ENCODE measurements around the gene TRIP10. TPM values are rescaled to one million over a fixed set of nuclear protein-coding genes. Genes with fewer than 3 reads are reported as not detected.
A peak's percentile ranks its signal among the peaks of the same experiment; 100 is the strongest.
"Not testable (repeated sequence)": the region's sequence is repeated elsewhere in the genome, so short reads cannot be mapped to it uniquely, and the experiment has no call there.

TRIP10 gene, protein sequence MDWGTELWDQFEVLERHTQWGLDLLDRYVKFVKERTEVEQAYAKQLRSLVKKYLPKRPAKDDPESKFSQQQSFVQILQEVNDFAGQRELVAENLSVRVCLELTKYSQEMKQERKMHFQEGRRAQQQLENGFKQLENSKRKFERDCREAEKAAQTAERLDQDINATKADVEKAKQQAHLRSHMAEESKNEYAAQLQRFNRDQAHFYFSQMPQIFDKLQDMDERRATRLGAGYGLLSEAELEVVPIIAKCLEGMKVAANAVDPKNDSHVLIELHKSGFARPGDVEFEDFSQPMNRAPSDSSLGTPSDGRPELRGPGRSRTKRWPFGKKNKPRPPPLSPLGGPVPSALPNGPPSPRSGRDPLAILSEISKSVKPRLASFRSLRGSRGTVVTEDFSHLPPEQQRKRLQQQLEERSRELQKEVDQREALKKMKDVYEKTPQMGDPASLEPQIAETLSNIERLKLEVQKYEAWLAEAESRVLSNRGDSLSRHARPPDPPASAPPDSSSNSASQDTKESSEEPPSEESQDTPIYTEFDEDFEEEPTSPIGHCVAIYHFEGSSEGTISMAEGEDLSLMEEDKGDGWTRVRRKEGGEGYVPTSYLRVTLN
- total RNA-seq = 17.7 and 20.4 TPM in 2 replicates

DNA sequence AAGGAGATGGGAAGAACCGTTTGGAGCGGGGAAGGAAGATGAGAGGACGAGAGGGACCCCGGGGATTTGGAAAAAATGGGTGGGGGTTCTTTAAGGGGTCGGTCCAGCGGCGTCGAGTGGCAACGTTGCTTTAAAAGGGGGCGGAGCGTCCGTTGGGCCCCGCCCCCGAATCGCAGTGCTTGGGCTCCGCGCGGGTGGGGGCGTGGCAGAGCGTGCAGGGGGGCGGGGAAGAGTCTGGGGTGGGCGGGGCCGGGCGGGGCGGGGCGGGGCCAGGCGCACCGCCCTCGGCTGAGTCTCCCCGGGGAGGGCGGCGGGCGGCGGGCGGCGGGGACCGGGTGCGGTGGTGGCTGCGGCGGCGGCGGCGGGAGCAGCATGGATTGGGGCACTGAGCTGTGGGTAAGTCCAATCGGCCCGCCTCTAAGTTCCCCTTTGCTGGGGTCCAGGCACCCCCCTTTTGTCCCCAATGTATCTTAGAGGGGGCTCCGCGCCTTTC lies at the start of gene TRIP10:
TSS of gene TRIP10 (plus strand) at position 291 of the 493 bp plus-strand sequence. CDS start at position 373, 82 bp downstream.
- DNase-seq (ENCODE audit: low read depth in 2 of 2) = peak; percentile 85 to 90

DNA sequence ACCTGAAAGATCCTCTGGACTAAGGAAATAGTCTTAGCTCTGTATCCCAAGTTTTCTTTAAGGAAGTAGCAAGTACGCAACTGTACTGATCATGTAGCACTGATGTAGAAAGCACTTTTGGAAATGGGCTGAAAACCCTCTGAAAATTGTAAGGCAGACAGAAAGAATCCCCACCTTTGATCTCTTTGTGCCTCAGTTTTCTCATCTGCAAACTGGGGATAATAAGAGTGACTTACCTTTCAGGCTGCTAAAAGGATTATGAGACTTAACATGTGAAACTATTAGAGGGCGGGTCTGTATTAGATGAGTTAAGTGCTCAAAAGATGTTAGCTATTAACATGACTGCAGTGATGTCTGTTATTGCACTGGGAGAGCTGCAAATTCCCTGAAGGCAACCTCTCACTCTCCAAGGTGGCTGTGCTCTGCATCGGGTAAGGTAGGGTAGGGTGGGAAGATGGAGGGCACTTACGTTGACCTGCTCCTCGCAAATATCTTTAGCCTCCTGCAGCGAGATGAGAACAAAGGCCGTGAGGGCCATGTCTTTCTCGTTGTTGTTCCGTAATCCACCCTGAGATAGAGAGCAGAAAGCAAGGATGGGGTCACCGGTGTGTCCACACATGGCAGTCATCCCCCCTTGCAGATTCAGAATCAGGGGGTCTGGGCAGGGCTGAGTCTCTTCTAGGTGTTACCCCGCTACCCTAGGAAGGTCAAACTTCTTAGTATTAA lies 49.2 kb upstream of the TRIP10 start:
- no peak for DNase-seq (ENCODE audit: low read depth in 2 of 2)

DNA sequence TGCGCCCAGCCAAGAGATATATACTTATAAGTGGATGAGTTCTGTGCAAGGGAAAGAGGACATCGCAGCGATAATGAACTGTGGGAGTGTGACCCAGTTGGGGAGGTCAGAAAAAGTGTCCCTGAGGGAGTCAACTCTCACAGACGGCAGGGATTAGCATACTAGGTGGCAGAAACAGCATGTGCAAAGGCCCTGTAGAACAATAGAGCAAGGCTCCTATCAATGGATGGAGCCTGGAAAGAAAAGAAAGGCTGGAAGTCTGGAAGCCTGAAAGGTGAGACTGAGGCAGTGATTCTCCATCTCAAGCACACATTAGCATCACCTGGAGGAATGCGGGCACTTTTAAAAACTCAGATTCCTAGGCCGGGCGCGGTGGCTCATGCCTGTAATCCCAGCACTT lies 48.1 kb upstream of the TRIP10 start:
- DNase-seq (ENCODE audit: low read depth in 2 of 2) = no peak

DNA sequence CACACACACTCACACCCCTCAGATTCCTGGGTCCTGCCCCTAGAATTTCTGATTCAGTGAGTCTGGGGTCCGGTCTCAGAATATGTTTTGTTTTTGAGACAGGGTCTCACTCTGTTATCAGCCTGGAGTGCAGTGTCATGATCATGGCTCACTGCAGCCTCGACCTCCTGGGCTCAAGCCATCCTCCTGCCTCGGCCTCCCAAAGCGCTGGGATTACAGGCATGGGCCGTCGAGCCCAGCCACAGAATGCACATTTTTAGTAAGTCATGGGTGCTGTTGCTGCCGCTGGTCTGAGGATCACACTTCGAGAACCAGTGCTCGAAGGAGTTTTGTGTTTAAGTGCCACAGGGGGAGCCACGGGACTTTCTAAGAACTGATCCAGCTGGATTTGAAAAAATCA lies 47.5 kb upstream of the TRIP10 start:
- no peak for DNase-seq (ENCODE audit: low read depth in 2 of 2)

DNA sequence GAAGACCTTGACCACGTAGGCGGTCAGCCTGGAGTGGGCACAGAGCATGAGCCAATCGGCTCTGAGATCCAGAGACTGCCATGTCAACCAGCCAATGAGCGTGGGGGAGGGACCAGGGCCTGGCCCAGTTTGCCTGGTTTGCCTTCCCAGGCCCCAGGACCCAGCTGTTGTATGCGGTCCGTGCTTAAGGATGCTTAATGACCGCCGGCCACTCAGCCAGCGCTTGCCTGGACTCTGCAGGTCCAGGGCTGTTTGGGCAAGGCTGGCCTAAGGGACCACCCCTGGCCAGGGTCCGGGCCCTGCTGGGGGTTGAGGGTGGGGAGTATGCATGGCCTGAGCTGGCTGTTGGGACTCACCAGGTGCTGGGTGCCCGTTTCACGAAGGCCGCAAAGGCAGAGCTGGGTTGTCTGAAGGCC lies 46.4 kb upstream of the TRIP10 start:
- DNase-seq (ENCODE audit: low read depth in 2 of 2) = peak in 1 of 2 donors; percentile 13

DNA sequence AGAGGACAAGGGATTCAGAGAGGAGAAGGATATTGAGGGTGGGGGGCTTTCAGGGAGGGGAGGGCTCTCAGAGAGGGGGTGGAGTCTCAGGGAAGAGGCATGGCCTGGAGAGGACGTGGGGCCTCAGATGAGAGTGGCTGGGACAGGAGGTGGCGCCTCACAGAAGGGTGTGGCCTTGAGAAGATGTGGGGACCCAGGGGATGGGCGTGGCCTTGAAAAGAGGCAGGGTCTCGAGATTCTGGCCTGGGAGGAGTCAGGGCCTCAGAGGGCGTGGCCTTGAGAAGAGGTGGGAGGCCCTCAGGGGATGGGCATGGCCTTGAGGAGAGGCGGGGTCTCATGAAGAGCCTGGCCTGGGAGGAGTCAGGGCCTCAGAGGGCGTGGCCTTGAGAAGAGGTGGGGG lies 45.8 kb upstream of the TRIP10 start:
- DNase-seq (ENCODE audit: low read depth in 2 of 2) = no peak

DNA sequence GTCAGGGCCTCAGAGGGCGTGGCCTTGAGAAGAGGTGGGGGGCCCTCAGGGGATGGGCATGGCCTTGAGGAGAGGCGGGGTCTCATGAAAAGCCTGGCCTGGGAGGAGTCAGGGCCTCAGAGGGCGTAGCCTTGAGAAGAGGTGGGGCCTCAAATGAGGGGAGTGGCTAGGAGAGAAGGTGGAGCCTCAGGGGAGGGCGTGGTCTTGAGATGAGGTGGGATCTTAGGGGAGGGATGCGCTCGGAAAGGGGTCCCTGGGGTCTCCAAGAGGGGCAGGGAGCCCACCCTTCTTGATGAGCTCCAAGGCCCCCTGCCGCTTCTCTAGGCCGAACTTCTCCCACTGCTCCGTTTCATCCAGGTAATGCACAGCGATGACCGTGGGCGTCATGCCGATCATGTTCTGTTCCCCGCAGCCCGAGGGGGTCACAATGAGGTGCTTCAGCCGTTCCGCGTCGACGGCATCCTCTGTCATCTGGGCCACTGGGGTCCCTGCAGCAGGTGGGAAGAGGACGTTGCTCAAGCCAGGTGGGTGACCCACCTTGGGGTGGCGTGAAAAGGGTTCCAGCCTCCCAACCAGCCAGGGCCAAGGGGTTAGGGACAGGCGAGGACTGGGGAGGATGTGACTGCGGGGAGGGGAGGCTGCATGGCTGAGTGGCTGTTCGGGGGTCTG lies 45.2 kb upstream of the TRIP10 start:
- DNase-seq (ENCODE audit: low read depth in 2 of 2) = no peak

DNA sequence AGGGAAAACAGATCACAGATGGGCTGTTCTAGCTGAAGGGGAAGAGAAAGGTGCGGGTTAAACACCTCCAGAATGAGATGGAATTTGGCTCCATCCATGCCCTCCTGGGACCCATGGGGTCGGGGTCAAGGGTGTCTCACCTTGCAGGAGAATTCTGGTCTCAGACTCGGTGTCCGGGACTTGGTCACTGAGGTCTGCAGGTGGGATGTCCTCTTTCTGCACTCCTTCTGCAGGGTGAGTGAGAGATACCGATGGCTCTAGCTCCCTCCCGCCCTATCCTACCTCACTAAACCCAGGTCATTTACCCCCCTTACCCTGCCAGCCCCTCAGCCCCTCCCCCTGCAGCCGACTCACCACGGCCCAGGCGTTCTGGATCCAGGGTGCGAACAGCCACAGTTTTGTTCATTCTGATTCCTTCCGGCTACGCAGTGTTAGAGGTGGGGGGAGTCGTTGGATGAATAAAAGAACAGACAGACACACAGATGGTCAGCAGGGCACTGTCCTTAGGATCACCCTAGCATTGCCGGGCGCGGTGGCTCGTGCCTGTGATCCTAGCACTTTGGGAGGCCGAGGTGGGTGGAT lies 43.1 kb upstream of the TRIP10 start:
- no peak for DNase-seq (ENCODE audit: low read depth in 2 of 2)

DNA sequence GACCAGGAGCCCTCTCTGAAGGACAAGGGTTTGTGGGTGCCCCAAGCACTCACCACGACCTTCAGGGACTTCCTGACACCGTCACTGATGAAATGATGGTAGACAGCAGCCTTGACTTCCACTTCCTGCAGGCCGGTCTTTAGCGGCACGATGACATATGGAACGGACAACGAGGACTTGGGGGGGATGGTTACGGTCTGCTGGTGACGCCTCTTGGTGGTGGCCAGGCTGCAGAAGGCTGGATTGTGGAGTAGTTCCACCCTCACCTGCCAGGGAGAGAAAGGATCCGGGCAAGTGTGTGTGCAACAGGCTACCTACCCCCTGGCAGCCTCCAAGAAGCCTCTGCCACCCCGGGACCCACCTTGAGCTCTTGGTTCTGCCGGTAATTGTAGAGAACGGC lies 42.2 kb upstream of the TRIP10 start:
- no peak for DNase-seq (ENCODE audit: low read depth in 2 of 2)

DNA sequence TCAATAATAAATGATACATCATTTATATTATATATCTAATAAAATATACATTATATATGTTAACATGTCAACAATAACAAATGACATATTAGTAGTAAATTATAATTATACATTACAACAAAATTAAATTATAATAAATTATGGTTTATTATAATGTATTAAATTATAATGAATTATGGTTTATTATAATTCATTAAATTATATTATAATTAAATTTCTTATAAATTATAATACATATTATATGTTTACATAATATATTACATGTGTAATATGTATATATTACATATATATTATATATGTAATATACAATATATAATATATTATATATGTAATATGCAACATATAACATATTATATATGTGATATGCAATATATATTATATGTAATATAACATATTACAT lies 39.5 kb upstream of the TRIP10 start:
- no peak for DNase-seq (ENCODE audit: low read depth in 2 of 2)

DNA sequence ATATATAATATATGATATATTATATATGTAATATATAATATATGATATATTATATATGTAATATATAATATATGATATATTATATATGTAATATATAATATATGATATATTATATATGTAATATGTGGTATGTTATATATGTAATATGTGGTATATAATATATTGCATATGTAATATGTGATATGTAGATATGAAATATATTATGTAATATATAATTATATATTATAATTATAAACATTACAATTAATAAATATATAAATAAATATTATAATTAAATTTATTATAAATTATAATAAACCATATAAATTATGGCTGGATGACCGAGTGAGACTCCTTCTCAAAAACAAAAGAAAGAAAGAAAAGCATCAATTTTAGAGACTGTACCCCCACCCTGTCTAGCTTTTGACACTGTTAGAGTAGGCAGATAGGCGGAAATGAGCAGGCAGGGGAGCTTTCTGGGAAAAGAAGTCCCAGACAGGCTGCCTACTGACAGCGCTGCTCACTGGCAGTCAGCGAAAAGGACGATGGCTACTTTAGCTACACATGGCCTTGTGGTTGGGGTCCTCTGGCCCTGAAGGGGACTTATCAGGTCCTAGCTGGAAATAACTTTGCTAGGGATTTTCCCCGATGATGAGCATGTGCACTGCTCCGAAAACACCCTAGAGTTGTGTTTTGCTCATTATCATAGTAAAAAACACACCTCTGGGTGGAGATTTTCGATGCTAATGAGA lies 38.7 kb upstream of the TRIP10 start:
- no peak for DNase-seq (ENCODE audit: low read depth in 2 of 2)

DNA sequence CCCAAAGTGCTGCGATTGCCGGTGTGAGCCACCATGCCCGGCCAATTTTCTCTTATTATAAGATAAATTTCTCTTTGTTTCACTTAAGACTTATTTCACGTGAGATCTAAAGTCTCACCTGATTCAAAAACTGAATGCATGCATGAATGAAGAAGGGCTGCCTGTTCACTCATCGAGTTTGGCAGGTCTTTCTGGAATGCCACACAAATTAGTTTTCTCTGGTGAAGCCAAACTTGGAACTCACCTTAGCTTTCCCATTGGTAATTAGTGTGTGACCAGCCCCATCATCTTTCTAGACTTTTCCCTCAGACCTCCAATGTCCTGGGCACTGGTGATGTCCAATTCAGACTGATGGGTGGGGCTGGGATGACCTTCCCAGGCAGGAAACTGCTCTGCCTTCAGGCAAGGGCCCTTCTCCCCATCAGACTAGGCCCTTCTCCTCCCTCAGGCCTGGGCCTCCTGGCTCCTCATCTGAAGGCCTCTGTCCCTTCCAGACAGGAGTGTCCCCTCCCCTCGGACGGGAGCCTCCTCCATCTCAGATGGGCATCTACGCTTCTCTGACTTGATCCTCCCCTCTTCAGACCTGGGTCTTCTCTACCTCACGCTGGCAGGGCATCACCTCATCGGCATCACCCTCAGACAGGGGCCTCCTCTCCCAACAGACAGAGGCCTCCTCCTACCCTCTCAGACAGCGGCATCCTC lies 33.4 kb upstream of the TRIP10 start:
- DNase-seq (ENCODE audit: low read depth in 2 of 2) = no peak

DNA sequence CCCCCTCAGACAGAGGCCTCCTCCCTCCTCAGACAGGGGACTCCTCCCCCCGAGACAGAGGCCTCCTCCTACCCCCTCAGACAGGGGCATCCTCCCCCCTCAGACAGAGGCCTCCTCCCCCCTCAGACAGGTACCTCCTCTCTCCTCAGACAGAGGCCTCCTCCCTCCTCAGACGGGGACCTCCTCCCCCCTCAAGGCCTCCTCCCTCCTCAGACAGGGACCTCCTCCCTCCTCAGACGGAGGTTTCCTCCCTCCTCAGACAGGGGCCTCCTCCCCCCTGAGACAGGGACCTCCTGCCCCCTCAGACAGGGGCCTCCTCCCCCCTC lies 32.9 kb upstream of the TRIP10 start:
- DNase-seq (ENCODE audit: low read depth in 2 of 2) = no peak

DNA sequence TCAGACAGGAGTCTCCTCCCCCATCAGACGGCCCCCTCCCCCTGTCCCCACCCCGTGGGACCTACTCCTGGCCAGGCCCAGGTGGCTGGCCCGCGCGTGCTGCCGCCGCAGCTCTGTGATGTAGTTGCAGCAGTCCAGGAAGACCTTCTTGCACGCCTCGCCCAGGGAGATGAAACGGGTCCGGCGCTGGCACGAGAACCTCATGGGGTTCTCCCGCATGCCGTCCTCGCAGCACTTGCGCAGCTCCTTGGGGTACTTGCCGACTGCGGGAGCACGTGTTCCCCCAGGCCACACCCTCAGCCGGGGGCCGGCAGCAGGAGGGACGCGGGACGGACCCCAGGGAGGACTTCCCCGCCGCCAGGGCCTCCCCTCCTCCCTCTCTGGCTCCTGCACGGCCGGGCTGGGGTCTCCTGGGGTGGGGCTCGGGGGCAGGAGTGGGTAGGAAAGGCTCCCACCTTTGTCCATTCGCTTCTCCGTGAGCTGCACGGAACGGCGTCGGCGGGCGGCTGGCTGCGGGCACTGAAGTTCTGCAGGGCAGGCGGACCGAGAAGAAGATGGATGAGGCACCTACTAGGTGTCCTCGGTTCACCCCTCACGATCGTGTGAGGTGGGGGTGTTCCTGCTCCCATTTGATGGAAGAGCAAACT lies 32.3 kb upstream of the TRIP10 start:
- no peak for DNase-seq (ENCODE audit: low read depth in 2 of 2)

DNA sequence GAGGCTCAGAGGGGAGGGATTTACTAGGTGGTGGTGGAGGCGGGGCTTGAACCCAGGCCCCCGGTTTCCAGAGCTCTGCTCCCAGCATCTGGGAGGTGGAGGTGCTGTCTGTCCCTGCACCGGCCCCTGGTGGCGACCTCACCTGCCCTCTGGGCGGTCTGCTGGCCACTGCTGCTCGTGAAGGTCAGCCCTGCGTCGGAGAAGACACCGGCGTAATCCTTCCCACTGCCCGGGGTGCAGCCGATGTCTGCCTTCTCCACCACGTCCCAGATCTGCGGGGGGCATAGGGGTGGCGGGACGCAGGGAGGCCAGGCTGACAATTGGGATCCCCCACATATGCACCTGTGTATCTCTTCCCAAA lies 31.8 kb upstream of the TRIP10 start:
- DNase-seq (ENCODE audit: low read depth in 2 of 2) = no peak

DNA sequence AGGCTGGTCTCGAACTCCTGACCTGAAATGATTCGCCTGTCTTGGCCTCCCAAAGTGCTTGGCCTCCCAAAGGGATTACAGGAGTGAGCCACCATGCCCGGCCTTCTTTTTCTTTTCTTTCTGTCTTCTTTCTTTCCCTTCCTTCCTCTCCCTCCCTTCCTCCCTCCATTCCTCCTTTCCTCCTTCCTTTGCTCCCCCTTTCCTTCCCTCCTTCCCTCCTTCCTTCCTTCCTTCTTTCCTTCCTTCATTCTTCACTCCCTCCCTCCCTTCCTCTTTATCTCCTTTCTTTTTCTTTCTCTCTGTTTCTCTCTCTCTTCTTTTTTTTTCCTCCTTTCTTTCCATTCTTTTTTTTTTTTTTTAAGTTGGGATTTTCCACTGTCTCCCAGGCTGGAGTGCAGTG lies 31.1 kb upstream of the TRIP10 start:
- no peak for DNase-seq (ENCODE audit: low read depth in 2 of 2)

DNA sequence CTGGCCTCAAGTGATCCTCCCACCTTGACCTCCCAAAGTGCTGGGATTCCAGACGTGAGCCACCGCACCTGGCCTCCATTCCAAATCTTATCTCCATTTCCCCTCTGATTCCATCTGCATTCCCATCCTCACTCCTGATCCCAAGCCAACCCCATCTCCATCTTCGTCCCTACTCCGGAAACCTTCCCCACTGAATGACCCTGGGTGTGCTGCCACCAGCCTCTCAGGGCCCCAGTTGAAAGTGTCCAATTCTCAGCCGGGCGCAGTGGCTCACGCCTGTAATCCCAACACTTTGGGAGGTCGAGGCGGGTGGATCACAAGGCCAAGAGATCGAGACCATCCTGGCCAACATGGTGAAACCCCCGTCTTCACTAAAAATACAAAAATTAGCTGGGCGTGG lies 30.6 kb upstream of the TRIP10 start:
- not testable (repeated sequence) for DNase-seq (ENCODE audit: low read depth in 2 of 2)

DNA sequence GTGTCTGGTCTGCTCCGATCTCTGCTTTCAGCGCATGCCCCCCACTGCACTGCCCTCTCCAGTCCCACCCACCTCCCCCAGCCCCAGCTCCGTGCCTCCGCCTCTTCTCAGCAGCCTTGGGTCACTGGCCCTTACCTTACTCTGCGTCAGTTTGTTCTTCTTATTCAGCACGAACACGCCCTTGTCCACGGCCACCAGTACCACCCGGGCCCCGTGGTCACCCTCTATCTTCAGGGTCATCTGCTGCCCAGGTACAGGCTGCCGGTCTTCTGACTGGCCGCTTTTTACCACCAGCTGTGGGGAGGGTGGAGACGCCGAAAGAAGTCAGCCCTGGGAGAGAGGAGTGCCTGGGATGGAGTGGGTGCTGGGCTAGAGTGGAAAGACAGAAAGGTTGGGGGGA lies 29.9 kb upstream of the TRIP10 start:
- DNase-seq (ENCODE audit: low read depth in 2 of 2) = no peak

DNA sequence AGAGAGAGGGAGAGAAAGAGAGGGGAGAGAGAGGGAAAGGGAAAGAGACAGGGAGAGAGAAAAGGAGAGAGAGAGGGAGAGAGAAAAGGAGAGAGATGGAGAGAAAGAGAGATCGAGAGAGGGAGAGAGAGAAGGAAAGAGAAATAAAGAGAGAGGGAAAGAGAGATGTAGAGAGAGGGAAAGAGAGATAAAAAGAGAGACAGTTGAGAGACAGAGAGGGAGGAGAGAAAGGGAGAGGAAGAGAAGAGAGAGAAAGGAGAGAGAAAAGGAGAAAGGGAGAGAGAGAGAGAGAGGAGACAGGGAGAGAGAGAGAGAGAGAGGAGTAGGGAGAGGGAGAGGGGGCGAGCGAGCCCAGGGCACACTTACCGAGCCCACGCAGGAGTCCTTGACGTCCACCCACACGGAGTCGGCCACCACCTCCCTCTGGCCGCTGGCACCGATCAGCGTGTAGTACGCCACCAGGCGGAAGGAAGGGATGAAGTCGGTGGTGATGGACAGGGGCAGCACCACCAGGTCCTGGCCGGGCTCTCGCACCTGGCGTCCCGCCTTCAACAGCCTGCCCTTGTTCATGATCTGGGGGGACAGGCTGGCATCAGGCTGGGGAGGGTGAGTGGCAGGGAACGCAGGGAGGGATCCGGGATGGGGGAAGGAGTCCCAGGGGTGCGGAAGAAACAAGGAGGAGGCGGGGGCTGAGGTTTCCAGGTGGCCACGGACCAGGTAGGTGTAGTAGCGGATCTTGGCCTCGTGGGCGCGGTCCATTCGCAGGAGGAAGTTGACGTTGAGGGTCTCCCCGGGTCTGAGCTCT lies 29.0 kb upstream of the TRIP10 start:
- peak in 1 of 2 donors; percentile 22 for DNase-seq (ENCODE audit: low read depth in 2 of 2)
